Colonic mucosa (tissue), 4 donors: ENCODE data around the gene SNRPA1. TPM values are rescaled to one million over a fixed set of nuclear protein-coding genes. Genes with fewer than 3 reads are reported as not detected.
A peak's percentile ranks its signal among the peaks of the same experiment; 100 is the strongest.
"Not testable (repeated sequence)": the region's sequence is repeated elsewhere in the genome, so short reads cannot be mapped to it uniquely, and the experiment has no call there.

Experiments
- DNase-seq: peaks from one replicate; pipeline ENCODE4 v3.0.0-alpha.2; 2020
- H3K27ac ChIP-seq: fragments of 200-600 bp; one replicate; pipeline ENCODE4 v1.8.0; 2021
- H3K27me3 ChIP-seq: fragments of 200-600 bp; one replicate; pipeline ENCODE4 v1.8.0; 2021
- H3K36me3 ChIP-seq: fragments of 200-600 bp; one replicate; pipeline ENCODE4 v1.8.0; 2021
- H3K4me1 ChIP-seq: fragments of 200-600 bp; one replicate; pipeline ENCODE4 v1.8.0; 2021; ENCODE audit warnings: mild to moderate bottlenecking
- H3K4me3 ChIP-seq: fragments of 200-600 bp; one replicate; pipeline ENCODE4 v1.8.0; 2021
- H3K9ac ChIP-seq, 2 donors: one replicate each; pipeline ENCODE4 v1.7.0; 2013; ENCODE audit warnings: control low read depth in 2 of 2, low read depth in 2 of 2, low read length in 2 of 2
- H3K9me3 ChIP-seq: fragments of 200-600 bp; one replicate; pipeline ENCODE4 v1.8.0; 2021
- intact Hi-C: fragments of 100-400 bp; cut with DNase I; formaldehyde crosslinking; loops from one replicate; pipeline ENCODE4 v1.14.1; 2022
- total RNA-seq, 2 donors: library from RNA; stranded (reverse); fragmentation: NEBNext Ultra II Directional in 1 of 2; extraction: Animal tissue kit (Norgen Biotek cat#: 25700) in 1 of 2; gene quantifications; one replicate each; pipeline ENCODE4 v1.2.1, GENCODE V29; 2021
- TF ChIP-seq, protein P1 (sequence below): fragments of 200-600 bp; IDR thresholded peaks from one replicate; pipeline ENCODE4 v1.8.0; 2022; ENCODE audit warnings: antibody characterized with exemption, mild to moderate bottlenecking
- donor health status: healthy.
- donor health status: DM: no; HTN: no; CAD: no.
- donor health status: DM: no; HTN: no; CAD: no.

Gene SNRPA1
- total RNA-seq: 10 to 100 TPM; 52.6 to 82.7 TPM

DNA sequence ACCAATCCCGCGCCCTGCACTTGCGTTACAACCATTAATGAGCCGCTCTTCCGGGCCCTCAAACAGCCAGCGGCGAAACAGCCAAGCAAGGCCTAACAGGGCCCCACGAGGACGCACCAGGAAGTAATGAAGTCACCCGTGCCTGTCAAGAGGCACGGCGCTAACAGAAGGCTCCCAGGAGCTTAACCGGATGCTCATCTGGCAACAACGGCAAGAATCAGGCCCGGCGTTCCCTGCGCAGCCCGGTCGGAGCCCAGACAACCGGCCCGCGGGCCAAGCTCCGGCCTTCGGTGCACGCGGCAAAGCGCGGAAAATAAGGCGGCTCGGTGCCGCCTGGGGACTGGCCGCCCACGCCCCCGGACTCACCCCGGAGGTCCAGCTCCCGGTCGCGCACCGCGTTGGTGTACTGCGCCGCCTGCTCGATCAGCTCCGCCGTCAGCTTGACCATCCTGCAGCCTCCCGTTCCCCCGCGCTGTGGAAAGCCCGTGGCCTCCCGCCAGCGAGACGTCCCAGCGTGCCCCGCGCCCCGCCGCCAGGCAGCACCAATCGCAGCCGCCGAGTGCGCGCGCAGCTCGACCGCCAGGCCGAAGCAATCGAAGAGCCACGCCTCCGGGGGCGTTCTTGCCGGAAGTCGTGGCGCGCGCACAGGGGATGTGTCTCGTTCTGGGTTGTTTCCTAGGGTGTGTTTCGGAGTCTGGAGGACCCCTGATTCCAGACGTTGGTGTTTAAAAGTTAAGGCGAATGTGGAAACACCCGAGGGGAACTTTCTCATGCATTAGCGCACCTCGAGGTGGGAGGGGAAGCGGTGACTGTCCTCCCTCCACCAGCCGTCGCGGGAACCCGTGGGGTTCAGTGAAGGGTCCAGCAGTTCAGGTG is at the start of gene SNRPA1:
Gene SNRPA1, minus strand, starts transcription at position 518 of the 876 bp plus-strand sequence. Its CDS starts 70 bp downstream, at position 448.
- TF ChIP-seq, protein P1, sequence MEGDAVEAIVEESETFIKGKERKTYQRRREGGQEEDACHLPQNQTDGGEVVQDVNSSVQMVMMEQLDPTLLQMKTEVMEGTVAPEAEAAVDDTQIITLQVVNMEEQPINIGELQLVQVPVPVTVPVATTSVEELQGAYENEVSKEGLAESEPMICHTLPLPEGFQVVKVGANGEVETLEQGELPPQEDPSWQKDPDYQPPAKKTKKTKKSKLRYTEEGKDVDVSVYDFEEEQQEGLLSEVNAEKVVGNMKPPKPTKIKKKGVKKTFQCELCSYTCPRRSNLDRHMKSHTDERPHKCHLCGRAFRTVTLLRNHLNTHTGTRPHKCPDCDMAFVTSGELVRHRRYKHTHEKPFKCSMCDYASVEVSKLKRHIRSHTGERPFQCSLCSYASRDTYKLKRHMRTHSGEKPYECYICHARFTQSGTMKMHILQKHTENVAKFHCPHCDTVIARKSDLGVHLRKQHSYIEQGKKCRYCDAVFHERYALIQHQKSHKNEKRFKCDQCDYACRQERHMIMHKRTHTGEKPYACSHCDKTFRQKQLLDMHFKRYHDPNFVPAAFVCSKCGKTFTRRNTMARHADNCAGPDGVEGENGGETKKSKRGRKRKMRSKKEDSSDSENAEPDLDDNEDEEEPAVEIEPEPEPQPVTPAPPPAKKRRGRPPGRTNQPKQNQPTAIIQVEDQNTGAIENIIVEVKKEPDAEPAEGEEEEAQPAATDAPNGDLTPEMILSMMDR: no peak
- peak; percentile 97 for DNase-seq
- Histone ChIP-seq H3K4me3 (peak within 1 kb of the TSS; percentile 85), H3K27ac (peak within 1 kb of the TSS; percentile 95), H3K36me3 (no peaks in the 10 kb centered on the region), H3K4me1 (peaks cover 2% of the 10 kb centered on the region), H3K9ac (peak within 1 kb of the TSS; percentile 97 to 98), H3K27me3 (no peaks in the 10 kb centered on the region), H3K9me3 (no peaks in the 10 kb centered on the region)
- intact Hi-C loops: no loop called here

DNA sequence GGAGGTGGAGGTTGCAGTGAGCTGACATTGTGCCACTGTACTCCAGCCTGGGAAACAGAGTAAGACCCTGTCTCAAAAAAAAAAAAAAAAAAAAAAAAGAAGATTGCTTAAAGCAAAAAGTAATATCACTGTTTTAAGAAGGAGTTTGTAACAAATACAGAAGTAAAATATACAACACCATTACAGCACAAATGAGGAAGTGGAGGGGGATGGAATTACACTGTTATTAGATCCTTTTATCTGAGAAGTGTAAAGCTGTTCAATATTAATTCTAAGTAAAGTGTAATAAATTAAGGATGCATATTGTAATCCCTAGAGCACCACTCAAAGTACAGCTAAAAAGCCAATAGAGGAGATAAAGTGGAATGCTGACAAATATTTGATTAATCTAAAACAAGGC is 47.0 kb upstream of the SNRPA1 start:
- no peak overlapping the region for H3K4me3 ChIP-seq
- H3K9ac ChIP-seq: no peak overlapping the region
- no peak for DNase-seq
- no peaks in the 10 kb centered on the region for H3K27me3 ChIP-seq
- TF ChIP-seq, protein P1: no peak
- no peak overlapping the region for H3K27ac ChIP-seq
- intact Hi-C loops: no loop called here
- no peaks in the 10 kb centered on the region for H3K4me1 ChIP-seq
- H3K9me3 ChIP-seq: no peaks in the 10 kb centered on the region
- H3K36me3 ChIP-seq: no peaks in the 10 kb centered on the region

DNA sequence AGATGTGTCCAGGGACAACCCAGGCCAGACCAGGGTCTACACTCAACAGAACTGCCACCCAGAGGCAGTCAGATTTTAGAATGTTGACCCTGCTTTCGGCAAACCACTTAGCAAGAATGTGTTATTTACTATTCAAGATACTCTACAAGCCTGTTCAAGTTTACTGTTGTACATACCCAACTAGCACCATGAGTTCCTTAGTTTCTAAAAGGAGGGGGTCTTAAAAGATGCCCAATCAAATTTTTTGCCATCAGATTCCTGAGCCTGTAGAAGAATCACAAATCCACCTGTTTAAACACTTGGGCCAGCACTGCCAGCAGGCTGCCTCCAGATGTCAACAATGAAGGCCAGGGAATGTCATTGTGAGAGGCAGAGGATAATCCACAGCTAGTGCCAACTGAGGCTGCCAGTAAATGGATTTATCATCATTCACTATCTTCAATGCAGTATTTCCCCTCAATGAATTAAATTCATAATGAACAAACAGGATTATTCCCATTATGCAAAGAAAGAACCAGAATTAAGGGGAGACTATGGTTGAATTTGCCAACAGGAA is 43.5 kb upstream of the SNRPA1 start:
- H3K27ac ChIP-seq: no peak overlapping the region
- no peaks in the 10 kb centered on the region for H3K4me1 ChIP-seq
- no peaks in the 10 kb centered on the region for H3K27me3 ChIP-seq
- H3K4me3 ChIP-seq: no peak overlapping the region
- no peaks in the 10 kb centered on the region for H3K36me3 ChIP-seq
- H3K9ac ChIP-seq: no peak overlapping the region
- no peak for DNase-seq
- no peaks in the 10 kb centered on the region for H3K9me3 ChIP-seq
- intact Hi-C loops: no loop called here
- TF ChIP-seq, protein P1: no peak

DNA sequence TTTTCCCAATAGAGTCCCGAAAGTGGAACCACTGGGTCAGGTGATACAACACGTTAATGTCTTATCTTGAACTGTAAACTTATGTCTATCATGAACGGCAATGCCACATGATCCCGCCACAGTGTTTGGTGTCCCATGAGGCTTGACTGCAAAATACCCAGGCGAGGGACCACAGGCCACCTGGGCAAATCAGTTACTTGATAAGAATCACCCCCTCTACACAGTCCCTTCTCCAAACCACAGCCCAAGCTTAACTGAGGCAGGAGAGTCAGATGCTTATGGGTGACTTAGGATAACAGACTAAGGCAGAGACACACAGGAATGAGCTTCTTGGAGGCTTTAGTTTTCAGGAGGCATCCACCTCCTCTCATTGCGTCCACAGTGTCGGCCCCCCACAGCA is 42.9 kb upstream of the SNRPA1 start:
- Histone ChIP-seq H3K4me1 (no peaks in the 10 kb centered on the region), H3K36me3 (no peaks in the 10 kb centered on the region), H3K27ac (no peak overlapping the region), H3K27me3 (no peaks in the 10 kb centered on the region), H3K4me3 (no peak overlapping the region), H3K9ac (no peak overlapping the region), H3K9me3 (no peaks in the 10 kb centered on the region)
- no peak for DNase-seq
- TF ChIP-seq, protein P1: no peak
- intact Hi-C loops: no loop called here

DNA sequence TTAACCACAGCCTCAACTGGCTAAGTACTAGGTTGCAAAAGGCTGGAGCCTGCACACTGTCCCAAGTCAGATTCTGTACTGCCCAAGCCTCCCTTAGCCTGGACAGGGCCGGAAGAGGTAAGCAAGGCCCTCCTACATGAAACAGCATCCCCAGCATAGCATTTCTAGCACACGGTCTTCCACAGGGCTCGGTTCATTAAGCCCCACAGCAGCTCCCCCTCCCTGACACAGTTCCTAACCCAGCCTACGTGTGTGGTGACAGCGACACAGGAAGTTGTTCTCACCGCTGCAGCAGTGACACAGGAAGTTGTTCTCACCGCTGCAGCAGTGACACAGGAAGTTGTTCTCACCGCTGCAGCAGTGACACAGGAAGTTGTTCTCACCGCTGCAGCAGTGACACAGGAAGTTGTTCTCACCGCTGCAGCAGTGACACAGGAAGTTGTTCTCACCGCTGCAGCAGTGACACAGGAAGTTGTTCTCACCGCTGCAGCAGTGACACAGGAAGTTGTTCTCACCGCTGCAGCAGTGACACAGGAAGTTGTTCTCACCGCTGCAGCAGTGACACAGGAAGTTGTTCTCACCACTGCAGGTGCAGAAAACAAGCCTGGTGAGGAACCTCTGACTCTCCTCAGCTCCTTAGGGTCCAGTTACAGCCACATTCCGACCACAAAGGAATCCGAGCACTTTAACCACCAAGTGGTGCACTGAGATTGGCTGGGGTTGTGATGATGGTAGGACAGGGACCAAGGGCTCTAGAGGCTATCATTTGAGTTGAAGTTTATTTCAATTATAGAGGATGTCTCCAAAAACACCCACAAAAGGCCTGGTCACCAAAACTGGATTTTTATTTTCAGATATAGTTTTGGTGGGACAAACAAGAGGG is 39.1 kb upstream of the SNRPA1 start:
- H3K4me3 ChIP-seq, H3K9me3 ChIP-seq, DNase-seq, H3K27ac ChIP-seq, H3K4me1 ChIP-seq, intact Hi-C loops, H3K9ac ChIP-seq, H3K36me3 ChIP-seq, H3K27me3 ChIP-seq: not testable (repeated sequence)
